ENCODE measurements around the gene C1QL2. TPM values are rescaled to one million over a fixed set of nuclear protein-coding genes. Genes with fewer than 3 reads are reported as not detected.

The C1QL2 gene
- polyA plus RNA-seq, 1 donor from 2014 or later, result not detected

- H3K4me2 ChIP-seq (ENCODE audit: low read length), result no peak overlapping the region
- H3K9ac ChIP-seq (ENCODE audit: low read length), result no peak overlapping the region
- H3K36me3 ChIP-seq (ENCODE audit: insufficient read depth, low read length), result no peaks in the 10 kb centered on the region
Measured at GRCh38 chr2:119117891-119118882, 40.4 kb downstream of the C1QL2 start.

GRCh38 chr2:119117408-119117807, 41.1 kb downstream of the C1QL2 start:
- Histone ChIP-seq H3K9me3 (ENCODE audit: low read length) (no peaks in the 10 kb centered on the region), H3F3A (ENCODE audit: insufficient read depth, low read length, poor library complexity, severe bottlenecking) (peaks cover 7% of the 10 kb centered on the region), H4K20me1 (ENCODE audit: insufficient read depth) (peaks cover 3% of the 10 kb centered on the region), H3K9me2 (ENCODE audit: insufficient read depth, low read length) (no peaks in the 10 kb centered on the region), H3K9ac (ENCODE audit: low read length) (no peak overlapping the region), H3K79me2 (replicated peaks; ENCODE audit: insufficient read depth, low read length) (no peaks in the 10 kb centered on the region), H3K36me3 (ENCODE audit: insufficient read depth, low read length) (no peaks in the 10 kb centered on the region), H3K4me3 (ENCODE audit: low read length) (no peak overlapping the region), H3K4me2 (ENCODE audit: low read length) (no peak overlapping the region), H3K27me3 (ENCODE audit: insufficient read depth, low read depth, low read length) (peaks cover 72% of the 10 kb centered on the region), H2AFZ (ENCODE audit: low read depth, low read length) (no peak overlapping the region), H3K27ac (ENCODE audit: low read length) (no peak overlapping the region)
- TF ChIP-seq, protein P1, sequence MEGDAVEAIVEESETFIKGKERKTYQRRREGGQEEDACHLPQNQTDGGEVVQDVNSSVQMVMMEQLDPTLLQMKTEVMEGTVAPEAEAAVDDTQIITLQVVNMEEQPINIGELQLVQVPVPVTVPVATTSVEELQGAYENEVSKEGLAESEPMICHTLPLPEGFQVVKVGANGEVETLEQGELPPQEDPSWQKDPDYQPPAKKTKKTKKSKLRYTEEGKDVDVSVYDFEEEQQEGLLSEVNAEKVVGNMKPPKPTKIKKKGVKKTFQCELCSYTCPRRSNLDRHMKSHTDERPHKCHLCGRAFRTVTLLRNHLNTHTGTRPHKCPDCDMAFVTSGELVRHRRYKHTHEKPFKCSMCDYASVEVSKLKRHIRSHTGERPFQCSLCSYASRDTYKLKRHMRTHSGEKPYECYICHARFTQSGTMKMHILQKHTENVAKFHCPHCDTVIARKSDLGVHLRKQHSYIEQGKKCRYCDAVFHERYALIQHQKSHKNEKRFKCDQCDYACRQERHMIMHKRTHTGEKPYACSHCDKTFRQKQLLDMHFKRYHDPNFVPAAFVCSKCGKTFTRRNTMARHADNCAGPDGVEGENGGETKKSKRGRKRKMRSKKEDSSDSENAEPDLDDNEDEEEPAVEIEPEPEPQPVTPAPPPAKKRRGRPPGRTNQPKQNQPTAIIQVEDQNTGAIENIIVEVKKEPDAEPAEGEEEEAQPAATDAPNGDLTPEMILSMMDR (IDR thresholded peaks at IDR 0.05; ENCODE audit: poor library complexity, severe bottlenecking), result no peak
- TF ChIP-seq, protein P2, sequence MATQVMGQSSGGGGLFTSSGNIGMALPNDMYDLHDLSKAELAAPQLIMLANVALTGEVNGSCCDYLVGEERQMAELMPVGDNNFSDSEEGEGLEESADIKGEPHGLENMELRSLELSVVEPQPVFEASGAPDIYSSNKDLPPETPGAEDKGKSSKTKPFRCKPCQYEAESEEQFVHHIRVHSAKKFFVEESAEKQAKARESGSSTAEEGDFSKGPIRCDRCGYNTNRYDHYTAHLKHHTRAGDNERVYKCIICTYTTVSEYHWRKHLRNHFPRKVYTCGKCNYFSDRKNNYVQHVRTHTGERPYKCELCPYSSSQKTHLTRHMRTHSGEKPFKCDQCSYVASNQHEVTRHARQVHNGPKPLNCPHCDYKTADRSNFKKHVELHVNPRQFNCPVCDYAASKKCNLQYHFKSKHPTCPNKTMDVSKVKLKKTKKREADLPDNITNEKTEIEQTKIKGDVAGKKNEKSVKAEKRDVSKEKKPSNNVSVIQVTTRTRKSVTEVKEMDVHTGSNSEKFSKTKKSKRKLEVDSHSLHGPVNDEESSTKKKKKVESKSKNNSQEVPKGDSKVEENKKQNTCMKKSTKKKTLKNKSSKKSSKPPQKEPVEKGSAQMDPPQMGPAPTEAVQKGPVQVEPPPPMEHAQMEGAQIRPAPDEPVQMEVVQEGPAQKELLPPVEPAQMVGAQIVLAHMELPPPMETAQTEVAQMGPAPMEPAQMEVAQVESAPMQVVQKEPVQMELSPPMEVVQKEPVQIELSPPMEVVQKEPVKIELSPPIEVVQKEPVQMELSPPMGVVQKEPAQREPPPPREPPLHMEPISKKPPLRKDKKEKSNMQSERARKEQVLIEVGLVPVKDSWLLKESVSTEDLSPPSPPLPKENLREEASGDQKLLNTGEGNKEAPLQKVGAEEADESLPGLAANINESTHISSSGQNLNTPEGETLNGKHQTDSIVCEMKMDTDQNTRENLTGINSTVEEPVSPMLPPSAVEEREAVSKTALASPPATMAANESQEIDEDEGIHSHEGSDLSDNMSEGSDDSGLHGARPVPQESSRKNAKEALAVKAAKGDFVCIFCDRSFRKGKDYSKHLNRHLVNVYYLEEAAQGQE (IDR thresholded peaks at IDR 0.05; ENCODE audit: borderline replicate concordance), result no peak
- TF ChIP-seq EZH2 (IDR thresholded peaks at IDR 0.05; ENCODE audit: borderline replicate concordance, insufficient read depth, low read length, poor library complexity, severe bottlenecking) (no peak), EP300 (conservative IDR thresholded peaks at IDR 0.05; ENCODE audit: poor library complexity, severe bottlenecking) (no peak), MXI1 (conservative IDR thresholded peaks at IDR 0.05; ENCODE audit: poor library complexity, severe bottlenecking) (no peak), RAD21 (conservative IDR thresholded peaks at IDR 0.05) (no peak), POLR2AphosphoS5 (IDR thresholded peaks at IDR 0.05) (no peak), TAF1 (IDR thresholded peaks at IDR 0.05; ENCODE audit: low read depth) (no peak), SMC3 (conservative IDR thresholded peaks at IDR 0.05; ENCODE audit: poor library complexity) (no peak)

More at GRCh38 chr2:119117891-119118882, 40.4 kb downstream of the C1QL2 start:
- Histone ChIP-seq H3K79me2 (replicated peaks; ENCODE audit: insufficient read depth, low read length) (no peaks in the 10 kb centered on the region), H3F3A (ENCODE audit: insufficient read depth, low read length, poor library complexity, severe bottlenecking) (peaks cover 7% of the 10 kb centered on the region), H3K27ac (ENCODE audit: low read length) (no peak overlapping the region), H4K20me1 (ENCODE audit: insufficient read depth) (peaks cover 3% of the 10 kb centered on the region), H3K9me3 (ENCODE audit: low read length) (no peaks in the 10 kb centered on the region), H3K9me2 (ENCODE audit: insufficient read depth, low read length) (no peaks in the 10 kb centered on the region), H3K27me3 (ENCODE audit: insufficient read depth, low read depth, low read length) (peaks cover 64% of the 10 kb centered on the region), H3K4me3 (ENCODE audit: low read length) (no peak overlapping the region), H2AFZ (ENCODE audit: low read depth, low read length) (no peak overlapping the region)
- no peak for TF ChIP-seq MXI1 (conservative IDR thresholded peaks at IDR 0.05; ENCODE audit: poor library complexity, severe bottlenecking)
- TF ChIP-seq EP300 (conservative IDR thresholded peaks at IDR 0.05; ENCODE audit: poor library complexity, severe bottlenecking), result no peak
- TF ChIP-seq, protein P1 (IDR thresholded peaks at IDR 0.05; ENCODE audit: poor library complexity, severe bottlenecking), result no peak
- no peak for TF ChIP-seq TAF1 (IDR thresholded peaks at IDR 0.05; ENCODE audit: low read depth)
